Measurements from ENCODE around the gene GGT6.

GRCh38 chr17:4576729-4577322 lies 16.4 kb upstream of the GGT6 start:
- no peak for TF ChIP-seq CTCF (IDR thresholded peaks at IDR 0.05)
- TF ChIP-seq POLR2AphosphoS5 (IDR thresholded peaks at IDR 0.05), result no peak
